GM18498 (cell line): ENCODE measurements around the gene MYO19.

ENCODE experiments used
- ATAC-seq: cut with Tn5 transposase; IDR thresholded peaks from one replicate; pipeline ENCODE4 v1.9.1; 2021; ENCODE audit warnings: mild to moderate bottlenecking, moderate library complexity; ENCODE audit not compliant: unreplicated experiment

Gene MYO19, protein sequence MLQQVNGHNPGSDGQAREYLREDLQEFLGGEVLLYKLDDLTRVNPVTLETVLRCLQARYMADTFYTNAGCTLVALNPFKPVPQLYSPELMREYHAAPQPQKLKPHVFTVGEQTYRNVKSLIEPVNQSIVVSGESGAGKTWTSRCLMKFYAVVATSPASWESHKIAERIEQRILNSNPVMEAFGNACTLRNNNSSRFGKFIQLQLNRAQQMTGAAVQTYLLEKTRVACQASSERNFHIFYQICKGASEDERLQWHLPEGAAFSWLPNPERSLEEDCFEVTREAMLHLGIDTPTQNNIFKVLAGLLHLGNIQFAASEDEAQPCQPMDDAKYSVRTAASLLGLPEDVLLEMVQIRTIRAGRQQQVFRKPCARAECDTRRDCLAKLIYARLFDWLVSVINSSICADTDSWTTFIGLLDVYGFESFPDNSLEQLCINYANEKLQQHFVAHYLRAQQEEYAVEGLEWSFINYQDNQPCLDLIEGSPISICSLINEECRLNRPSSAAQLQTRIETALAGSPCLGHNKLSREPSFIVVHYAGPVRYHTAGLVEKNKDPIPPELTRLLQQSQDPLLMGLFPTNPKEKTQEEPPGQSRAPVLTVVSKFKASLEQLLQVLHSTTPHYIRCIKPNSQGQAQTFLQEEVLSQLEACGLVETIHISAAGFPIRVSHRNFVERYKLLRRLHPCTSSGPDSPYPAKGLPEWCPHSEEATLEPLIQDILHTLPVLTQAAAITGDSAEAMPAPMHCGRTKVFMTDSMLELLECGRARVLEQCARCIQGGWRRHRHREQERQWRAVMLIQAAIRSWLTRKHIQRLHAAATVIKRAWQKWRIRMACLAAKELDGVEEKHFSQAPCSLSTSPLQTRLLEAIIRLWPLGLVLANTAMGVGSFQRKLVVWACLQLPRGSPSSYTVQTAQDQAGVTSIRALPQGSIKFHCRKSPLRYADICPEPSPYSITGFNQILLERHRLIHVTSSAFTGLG

GRCh38 chr17:36534840-36535668, at the start of gene MYO19, which contains the start of gene PIGW:
TSS of gene MYO19 (minus strand) at chr17:36534868. CDS start at chr17:36532538, 2,330 bp downstream.
TSS of gene PIGW (plus strand) at chr17:36534987. CDS start at chr17:36537102, 2,115 bp downstream.
- ATAC-seq = peak; percentile 82

DNA sequence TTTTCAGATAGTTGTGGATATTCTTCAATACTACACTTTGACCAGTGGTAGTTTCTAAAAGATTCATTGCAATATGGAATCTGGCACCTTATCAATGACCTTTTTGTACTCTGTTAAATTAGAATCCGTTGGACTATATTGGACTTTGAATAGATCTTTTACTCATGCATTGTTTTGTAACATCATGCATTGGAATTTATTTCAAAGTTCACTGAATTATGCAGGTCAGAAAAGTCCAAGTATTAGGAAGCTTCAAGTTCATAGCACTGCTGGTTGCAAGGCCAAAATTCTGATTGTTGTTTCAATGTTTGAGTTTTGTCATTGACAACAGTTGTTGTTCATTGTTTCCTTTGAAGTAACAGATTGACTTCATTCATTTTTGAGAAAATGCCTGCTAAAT, 49.1 kb upstream of the MYO19 start:
- no peak for ATAC-seq

DNA sequence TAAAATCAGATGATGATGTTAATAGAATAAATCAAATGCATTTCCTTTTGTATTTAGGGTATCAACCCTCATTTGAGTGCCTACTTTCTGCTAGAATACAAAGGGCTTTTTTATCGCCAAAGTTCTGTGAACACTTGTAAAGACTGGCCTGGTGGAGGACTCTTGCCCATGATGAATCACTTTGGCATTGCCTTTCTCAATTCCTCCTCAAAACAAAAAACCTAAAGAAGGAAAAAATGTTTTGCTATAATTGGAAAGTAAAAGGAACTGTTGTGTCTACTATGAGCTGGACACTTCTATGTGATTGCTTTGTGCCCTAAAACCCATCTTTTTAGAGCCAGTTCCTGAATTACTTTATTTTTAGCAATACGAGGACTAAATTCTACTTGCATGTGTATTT, 44.0 kb upstream of the MYO19 start:
- no peak for ATAC-seq

DNA sequence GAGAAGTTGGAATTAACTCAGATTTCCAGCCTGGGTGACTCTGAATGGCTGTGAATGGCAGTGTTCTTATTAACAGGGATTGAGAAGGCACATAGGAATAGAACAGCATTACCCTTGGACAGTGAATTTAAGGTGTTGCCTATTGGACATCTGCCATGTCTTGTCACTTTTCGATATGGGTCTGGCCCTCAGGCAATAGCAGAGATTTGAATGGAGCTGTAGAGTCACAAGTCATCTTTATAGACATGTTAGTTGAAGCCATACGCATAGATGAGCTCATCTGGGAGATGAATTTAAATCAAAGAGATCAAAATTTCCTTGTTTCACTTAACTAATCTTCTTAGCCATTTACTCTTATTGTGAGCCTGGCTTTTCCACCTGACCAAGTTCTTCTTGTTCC, 42.1 kb upstream of the MYO19 start:
- ATAC-seq = no peak

DNA sequence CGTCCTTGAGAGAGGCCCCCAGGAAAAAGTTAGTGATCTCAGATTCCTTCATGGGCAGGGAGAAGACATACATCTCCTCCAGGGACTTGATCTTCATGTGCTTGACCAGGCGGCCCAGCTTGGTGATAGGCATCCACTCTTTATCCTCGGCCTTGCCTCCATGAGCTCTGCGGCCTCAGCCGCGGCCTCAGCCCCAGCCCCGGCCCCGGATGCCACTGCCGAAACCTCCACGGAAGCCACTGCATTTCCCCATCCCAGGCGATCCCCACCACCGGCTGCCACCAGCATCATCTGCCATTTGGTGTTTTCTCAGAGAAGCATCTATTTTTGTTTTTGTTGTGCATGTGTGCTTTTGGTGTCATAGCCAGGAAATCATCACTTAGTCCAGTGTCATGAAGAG, 40.4 kb upstream of the MYO19 start:
- no peak for ATAC-seq

GRCh38 chr17:36566081-36566480, 31.4 kb upstream of the MYO19 start:
- no peak for ATAC-seq

DNA sequence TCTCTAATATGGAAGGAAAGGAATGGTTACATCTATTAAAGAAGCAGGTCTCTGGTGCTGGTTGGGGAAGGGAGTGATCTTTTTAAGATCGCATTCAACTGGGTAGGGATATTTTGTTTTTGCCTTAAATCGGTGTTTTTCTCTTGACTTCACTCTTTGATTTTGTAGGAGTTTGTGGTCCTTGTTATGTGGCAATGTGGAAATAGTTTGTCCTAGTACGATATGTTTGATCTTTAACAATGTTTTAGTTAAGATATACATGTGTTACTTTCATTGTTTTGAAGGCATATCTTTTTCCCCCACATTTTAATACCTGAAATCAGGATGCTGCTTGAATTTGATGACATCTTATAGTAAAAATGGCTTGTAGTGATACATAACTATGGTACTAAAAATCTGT, 18.8 kb upstream of the MYO19 start:
- ATAC-seq = no peak

GRCh38 chr17:36550491-36551417, 16.1 kb upstream of the MYO19 start:
- no peak for ATAC-seq

- no peak for ATAC-seq
Measured at GRCh38 chr17:36547776-36548175, 13.1 kb upstream of the MYO19 start.

DNA sequence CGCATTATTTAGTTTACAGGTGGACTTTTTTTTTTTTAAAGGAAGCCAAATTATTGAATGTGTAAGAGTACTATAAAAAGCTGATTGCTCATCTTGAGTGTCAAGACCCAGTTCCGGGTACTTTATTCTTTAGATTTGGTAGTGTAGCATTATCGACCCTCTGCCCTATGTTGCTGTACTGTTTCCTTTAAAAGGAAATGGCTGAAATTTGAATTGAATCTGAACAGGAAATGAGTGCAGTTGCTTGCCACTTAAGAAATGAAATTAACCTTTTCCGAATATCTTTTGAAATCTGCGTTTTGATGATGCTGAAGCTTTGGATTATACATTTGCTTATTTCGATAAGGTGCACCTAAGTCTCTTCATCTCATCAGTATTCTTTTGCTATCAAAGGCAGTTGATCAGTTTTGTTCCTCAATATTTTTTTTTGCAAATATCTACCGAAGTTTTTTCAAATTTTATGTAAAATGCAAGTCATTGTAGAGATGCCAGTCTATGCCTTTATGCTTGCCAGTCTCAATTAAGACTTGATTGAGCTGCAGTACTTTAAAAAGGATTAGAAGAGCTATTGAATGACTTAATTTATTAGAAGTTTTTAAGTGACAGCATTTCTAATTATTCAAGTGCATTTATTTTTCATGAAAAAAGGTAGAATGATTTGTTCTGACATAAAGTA, 11.9 kb upstream of the MYO19 start:
- no peak for ATAC-seq

GRCh38 chr17:36545465-36546417, 11.1 kb upstream of the MYO19 start:
- peak; percentile 68 for ATAC-seq

DNA sequence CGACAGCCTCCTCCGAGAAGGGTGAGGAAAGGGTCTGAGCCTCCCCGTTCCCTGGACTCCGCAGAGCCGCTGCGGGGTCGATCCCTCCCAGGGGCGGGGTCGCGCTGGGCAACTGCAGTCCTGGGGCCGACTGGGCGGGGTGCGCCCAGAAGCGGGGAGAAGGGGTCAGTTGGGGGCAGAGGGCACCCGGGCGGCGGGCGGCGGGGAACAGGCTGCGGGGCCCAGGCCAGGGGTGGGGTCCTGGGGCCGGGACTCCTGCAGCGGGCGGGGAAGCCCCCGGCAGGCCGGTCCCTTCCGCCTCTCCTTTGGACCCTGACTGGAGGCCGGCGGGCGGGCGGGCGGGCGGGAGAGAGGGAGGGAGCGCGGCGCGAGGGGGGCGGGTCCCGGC, 10.4 kb upstream of the MYO19 start:
- ATAC-seq = peak; percentile 42

DNA sequence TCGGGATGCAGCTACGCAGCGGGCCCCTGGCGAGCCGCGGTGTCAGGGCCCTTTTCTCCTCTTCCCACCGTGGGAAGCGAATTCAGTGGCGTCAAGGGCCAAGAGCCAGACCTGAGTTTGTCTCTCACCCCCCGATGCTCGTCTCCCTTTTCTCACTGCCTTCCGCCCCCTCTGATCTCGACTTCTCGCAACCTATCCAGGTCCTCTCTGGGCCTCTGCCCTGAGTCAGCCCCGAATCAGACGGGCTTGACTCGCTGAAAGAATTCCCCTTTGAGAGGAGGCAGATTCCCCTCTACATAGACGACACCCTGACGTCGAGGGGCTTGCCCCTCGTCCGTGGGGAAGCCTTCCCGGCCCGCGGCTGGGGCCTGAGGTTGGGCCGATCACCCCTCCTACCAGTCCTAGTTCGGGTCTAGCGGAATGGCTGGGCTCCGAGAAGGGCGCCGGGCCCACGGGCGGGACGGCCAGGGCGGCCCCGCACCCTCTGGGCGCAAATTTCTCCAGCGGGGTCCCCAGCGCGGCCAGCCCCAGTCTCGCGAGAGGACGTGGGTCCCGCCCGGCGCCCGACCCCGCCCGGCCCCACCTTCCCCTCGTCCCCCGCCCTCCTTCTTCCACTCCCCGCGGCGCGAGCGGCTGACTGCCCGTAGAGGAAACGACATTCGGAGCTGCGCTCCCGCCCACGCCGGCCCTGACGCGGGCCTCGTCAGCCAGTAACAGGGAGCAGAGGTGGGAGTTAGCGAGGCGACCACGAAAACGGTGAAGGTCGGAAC, 9.8 kb upstream of the MYO19 start, which contains the start of gene GGNBP2:
GGNBP2 (plus strand) TSS at position 613 of the 770 bp plus-strand sequence. CDS start 806 bp downstream, outside the sequence.
- ATAC-seq = peak; percentile 58

DNA sequence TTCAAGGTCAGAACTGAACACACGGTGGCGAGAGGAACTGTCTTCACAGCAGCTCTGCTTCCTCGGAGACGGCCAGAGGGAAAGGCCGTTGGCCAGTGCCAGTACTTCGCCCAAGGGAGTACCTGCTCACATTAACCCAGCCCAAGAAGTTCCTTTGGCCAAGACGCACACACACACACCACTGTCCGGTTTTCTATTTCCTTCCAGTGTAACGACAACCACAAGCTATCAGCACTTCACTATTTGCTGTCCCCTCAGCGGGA, 9.3 kb upstream of the MYO19 start:
- ATAC-seq = peak; percentile 5

DNA sequence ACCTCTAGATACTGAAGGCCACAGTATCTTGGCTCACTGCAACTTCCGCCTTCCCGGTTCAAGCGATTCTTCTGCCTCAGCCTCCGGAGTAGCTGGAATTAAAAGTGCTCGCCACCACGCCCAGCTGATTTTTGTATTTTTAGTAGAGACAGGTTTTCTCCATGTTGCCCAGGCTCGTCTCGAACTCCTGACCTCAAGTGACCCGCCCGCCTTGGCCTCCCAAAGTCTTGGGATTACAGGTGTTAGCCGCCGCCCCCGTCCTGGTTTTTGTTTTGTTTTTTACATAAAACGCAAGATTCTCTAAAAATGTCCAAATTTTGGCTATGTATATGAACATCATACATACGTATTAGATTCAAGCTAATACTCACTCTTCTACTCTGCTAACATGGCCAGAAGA, 8.1 kb upstream of the MYO19 start:
- ATAC-seq = no peak

- no peak for ATAC-seq
Measured at GRCh38 chr17:36540696-36541095, 6.0 kb upstream of the MYO19 start.

DNA sequence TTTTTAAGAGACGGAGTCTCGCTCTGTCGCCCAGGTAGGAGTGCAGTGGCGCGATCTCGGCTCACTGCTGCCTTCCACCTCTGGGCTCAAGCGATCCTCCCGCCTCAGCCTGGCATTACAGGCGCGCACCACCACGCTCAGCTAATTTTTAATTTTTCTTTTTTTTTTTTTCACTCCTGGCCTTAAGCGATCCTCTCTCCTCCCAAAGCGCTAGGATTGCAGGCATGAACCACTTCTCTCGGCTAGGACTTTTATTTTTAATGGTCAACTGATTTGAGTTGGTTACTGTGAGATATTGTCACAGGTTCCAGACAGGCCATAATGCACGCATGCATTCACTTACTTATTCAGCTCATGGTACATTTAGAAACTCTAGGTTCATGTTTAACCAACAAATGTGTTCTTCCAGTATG, 1.0 kb upstream of the MYO19 start:
- ATAC-seq = peak; percentile 26
